ENCODE data around the gene ERMARD.

DNA sequence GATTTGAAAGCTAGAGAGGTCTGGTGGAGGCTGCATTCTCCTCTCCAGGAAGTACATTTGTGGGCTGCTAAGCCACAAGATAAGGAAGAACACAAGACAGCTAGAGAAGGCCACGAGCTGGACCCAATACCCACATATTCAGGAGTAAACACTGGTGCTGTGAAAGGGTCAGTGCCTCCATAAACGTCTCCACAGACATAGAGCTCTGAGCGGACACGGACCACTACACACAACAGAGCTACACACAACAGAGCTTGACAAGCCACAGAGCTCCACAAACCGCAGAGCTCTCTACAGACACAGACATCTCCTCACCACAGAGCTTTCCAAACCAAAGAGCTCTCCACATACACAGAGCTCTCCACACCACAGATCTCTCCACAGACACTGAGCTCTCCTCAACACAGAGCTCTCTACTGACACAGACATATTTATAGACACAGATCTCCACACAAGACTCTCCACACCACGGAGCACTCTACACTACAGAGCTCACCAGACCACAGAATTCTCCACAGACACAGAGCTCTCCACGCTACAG lies 51.9 kb downstream of the ERMARD start:
- TF ChIP-seq, protein P1, sequence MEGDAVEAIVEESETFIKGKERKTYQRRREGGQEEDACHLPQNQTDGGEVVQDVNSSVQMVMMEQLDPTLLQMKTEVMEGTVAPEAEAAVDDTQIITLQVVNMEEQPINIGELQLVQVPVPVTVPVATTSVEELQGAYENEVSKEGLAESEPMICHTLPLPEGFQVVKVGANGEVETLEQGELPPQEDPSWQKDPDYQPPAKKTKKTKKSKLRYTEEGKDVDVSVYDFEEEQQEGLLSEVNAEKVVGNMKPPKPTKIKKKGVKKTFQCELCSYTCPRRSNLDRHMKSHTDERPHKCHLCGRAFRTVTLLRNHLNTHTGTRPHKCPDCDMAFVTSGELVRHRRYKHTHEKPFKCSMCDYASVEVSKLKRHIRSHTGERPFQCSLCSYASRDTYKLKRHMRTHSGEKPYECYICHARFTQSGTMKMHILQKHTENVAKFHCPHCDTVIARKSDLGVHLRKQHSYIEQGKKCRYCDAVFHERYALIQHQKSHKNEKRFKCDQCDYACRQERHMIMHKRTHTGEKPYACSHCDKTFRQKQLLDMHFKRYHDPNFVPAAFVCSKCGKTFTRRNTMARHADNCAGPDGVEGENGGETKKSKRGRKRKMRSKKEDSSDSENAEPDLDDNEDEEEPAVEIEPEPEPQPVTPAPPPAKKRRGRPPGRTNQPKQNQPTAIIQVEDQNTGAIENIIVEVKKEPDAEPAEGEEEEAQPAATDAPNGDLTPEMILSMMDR (IDR thresholded peaks at IDR 0.05) = no peak
- TF ChIP-seq, protein P2, sequence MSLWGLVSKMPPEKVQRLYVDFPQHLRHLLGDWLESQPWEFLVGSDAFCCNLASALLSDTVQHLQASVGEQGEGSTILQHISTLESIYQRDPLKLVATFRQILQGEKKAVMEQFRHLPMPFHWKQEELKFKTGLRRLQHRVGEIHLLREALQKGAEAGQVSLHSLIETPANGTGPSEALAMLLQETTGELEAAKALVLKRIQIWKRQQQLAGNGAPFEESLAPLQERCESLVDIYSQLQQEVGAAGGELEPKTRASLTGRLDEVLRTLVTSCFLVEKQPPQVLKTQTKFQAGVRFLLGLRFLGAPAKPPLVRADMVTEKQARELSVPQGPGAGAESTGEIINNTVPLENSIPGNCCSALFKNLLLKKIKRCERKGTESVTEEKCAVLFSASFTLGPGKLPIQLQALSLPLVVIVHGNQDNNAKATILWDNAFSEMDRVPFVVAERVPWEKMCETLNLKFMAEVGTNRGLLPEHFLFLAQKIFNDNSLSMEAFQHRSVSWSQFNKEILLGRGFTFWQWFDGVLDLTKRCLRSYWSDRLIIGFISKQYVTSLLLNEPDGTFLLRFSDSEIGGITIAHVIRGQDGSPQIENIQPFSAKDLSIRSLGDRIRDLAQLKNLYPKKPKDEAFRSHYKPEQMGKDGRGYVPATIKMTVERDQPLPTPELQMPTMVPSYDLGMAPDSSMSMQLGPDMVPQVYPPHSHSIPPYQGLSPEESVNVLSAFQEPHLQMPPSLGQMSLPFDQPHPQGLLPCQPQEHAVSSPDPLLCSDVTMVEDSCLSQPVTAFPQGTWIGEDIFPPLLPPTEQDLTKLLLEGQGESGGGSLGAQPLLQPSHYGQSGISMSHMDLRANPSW (CRISPR knock-in tag; conservative IDR thresholded peaks at IDR 0.05; ENCODE audit: low read depth) = no peak
- TF ChIP-seq FOXP1 (CRISPR knock-in tag; IDR thresholded peaks at IDR 0.05; ENCODE audit: borderline replicate concordance) (no peak), OVOL2 (CRISPR knock-in tag; IDR thresholded peaks at IDR 0.05; ENCODE audit: borderline replicate concordance) (no peak), ZNF121 (CRISPR knock-in tag; IDR thresholded peaks at IDR 0.05) (no peak)
- TF ChIP-seq, protein P3, sequence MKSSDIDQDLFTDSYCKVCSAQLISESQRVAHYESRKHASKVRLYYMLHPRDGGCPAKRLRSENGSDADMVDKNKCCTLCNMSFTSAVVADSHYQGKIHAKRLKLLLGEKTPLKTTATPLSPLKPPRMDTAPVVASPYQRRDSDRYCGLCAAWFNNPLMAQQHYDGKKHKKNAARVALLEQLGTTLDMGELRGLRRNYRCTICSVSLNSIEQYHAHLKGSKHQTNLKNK (CRISPR knock-in tag; IDR thresholded peaks at IDR 0.05) = no peak

All from WTC11 (cell line).